Fibroblast of lung (primary cell): Measurements from ENCODE around the gene FIZ1. TPM values are rescaled to one million over a fixed set of nuclear protein-coding genes. Genes with fewer than 3 reads are reported as not detected.

Experiments
- DNase-seq, 2 donors: peaks; one replicate each; pipeline versions ENCODE4 v3.0.0 to v3.0.0-alpha.2; 2010; ENCODE audit warnings: low read depth in 2 of 2
- H2AFZ ChIP-seq: 2 replicates; pipeline ENCODE4 v1.5.1; 2012; ENCODE audit warnings: low read length, control low read depth, inconsistent platforms
- H3K27ac ChIP-seq: 2 replicates; pipeline ENCODE4 v1.5.1; 2011; ENCODE audit warnings: low read length, control low read depth; ENCODE audit not compliant: insufficient read depth
- H3K27me3 ChIP-seq: 2 replicates; pipeline ENCODE4 v1.5.1; 2011; ENCODE audit warnings: mild to moderate bottlenecking, low read length; ENCODE audit not compliant: control insufficient read depth, insufficient read depth
- H3K36me3 ChIP-seq: 2 replicates; pipeline ENCODE4 v1.5.1; 2011; ENCODE audit warnings: low read length; ENCODE audit not compliant: control insufficient read depth, insufficient read depth
- H3K4me1 ChIP-seq: 2 replicates; pipeline ENCODE4 v1.5.1; 2011; ENCODE audit warnings: low read length; ENCODE audit not compliant: control insufficient read depth, insufficient read depth; ENCODE audit errors: extremely low read depth
- H3K4me2 ChIP-seq: 2 replicates; pipeline ENCODE4 v1.5.1; 2011; ENCODE audit warnings: low read length, control low read depth; ENCODE audit not compliant: insufficient read depth; ENCODE audit errors: extremely low read depth
- H3K4me3 ChIP-seq, 4 experiments: fragments of 200-600 bp in 1 of 4; sonication (generic) in 1 of 4; replicated peaks in 1 of 4; 2 replicates each; pipeline ENCODE4 v1.5.1; 2011 to 2016; ENCODE audit warnings: low read length in 4 of 4, low read depth in 3 of 4, mild to moderate bottlenecking in 3 of 4, control low read depth in 2 of 4, inconsistent platforms in 1 of 4, mixed read lengths in 1 of 4; ENCODE audit not compliant: insufficient read depth in 1 of 4; ENCODE audit errors: control extremely low read depth in 1 of 4
- H3K79me2 ChIP-seq: 2 replicates; pipeline ENCODE4 v1.5.1; 2012; ENCODE audit warnings: mild to moderate bottlenecking, low read length, inconsistent platforms; ENCODE audit not compliant: control insufficient read depth, insufficient read depth
- H3K9ac ChIP-seq: 2 replicates; pipeline ENCODE4 v1.5.1; 2011; ENCODE audit warnings: mild to moderate bottlenecking, low read length, control low read depth; ENCODE audit not compliant: insufficient read depth
- H3K9me3 ChIP-seq: 2 replicates; pipeline ENCODE4 v1.5.1; 2012; ENCODE audit warnings: low read depth, low read length; ENCODE audit not compliant: control insufficient read depth, insufficient read depth
- H4K20me1 ChIP-seq: 2 replicates; pipeline ENCODE4 v1.5.1; 2011; ENCODE audit warnings: low read length; ENCODE audit not compliant: control insufficient read depth, insufficient read depth; ENCODE audit errors: extremely low read depth
- CTCF ChIP-seq, 2 donors: IDR thresholded peaks in 1 of 2; conservative IDR thresholded peaks in 1 of 2; 1 replicate in 1 of 2; 2 replicates in 1 of 2; pipeline ENCODE4 v1.5.1; 2011 to 2012; ENCODE audit warnings: low read length in 2 of 2, control low read depth in 1 of 2, inconsistent platforms in 1 of 2, low read depth in 1 of 2, mild to moderate bottlenecking in 1 of 2
- EZH2 ChIP-seq: IDR thresholded peaks from 2 replicates; pipeline ENCODE4 v1.5.1; 2012; ENCODE audit warnings: low read length, control low read depth, mild to moderate bottlenecking; ENCODE audit errors: missing control alignments
- polyA plus RNA-seq, 2 donors: library from polyadenylated mRNA; depleted of rRNA in 1 of 2; stranded (reverse) in 1 of 2; unstranded in 1 of 2; fragments of >200 nt; gene quantifications; 2 replicates each; pipeline ENCODE4 v1.2.1, GENCODE V29; 2011 to 2012; ENCODE audit warnings: missing spikeins in 1 of 2
- total RNA-seq: library from RNA; depleted of rRNA; stranded (reverse); fragments of >200 nt; gene quantifications from 2 replicates; pipeline ENCODE4 v1.2.1, GENCODE V29; 2014

The FIZ1 gene
- total and polyA plus RNA-seq, 2 donors (not counting 1 experiment from before 2014, with no cell fraction given) = 1.8 to 2.3 TPM

GRCh38 chr19:55605207-55605636 lies 5.9 kb upstream of the FIZ1 start:
- Histone ChIP-seq H3K9ac (peak overlapping the region; percentile 54), H3K9me3 (no peaks in the 10 kb centered on the region), H3K4me3 (peak overlapping the region in 3 of 4 experiments; percentile 19 to 95 (median 57)), H3K36me3 (peaks cover 2% of the 10 kb centered on the region), H3K27ac (peak overlapping the region; percentile 59), H4K20me1 (no peaks in the 10 kb centered on the region), H2AFZ (peak overlapping the region; percentile 12), H3K4me2 (peak overlapping the region; percentile 40), H3K27me3 (no peaks in the 10 kb centered on the region), H3K79me2 (peaks cover 32% of the 10 kb centered on the region), H3K4me1 (peaks cover 10% of the 10 kb centered on the region)
- DNase-seq = peak; percentile 92 to 97
- TF ChIP-seq CTCF (conservative IDR thresholded peaks at IDR 0.05 in 1 of 2, IDR thresholded peaks at IDR 0.05 in 1 of 2; ENCODE audit: low read depth in 1 of 2, low read length in 2 of 2) (no peak), EZH2 (no peak)

DNA sequence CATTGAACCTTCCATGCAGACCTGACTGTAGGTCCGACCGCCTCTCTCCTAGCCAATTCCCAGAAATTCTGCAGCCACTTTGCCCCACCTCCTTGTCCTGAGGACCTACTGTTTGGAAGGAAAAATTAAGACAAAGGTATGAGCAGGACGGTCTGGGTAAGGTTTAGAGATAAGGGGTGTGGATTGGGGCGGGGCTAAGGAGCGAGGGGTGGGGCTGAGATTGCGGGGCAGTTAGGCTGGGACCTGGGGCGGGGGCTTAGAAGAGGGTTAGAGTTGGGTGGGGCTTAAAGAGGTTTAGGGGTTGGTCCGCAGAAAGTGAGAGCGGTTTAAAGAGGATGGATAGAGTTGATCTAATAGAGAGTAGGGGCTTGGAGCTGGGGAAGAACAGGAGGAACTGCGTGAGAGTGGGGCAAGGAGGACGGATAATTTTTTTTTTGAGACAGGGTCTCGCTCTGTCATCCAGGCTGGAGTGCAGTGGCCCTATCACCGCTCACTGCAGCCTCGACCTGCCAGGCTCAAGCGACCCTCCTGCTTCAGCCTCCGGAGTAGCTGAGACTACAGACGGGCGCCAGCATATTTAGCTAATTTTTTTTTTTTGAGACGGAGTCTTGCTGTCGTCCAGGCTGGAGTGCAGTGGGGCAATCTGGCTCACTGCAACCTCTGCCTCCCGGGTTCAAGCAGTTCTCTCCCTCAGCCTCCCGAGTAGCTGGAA lies 4.4 kb upstream of the FIZ1 start:
- Histone ChIP-seq H3K9me3 (no peaks in the 10 kb centered on the region), H3K27ac (no peak overlapping the region), H3K4me2 (no peak overlapping the region), H4K20me1 (no peaks in the 10 kb centered on the region), H3K36me3 (peaks cover 2% of the 10 kb centered on the region), H3K9ac (no peak overlapping the region), H3K4me3 (no peak overlapping the region), H2AFZ (no peak overlapping the region), H3K27me3 (no peaks in the 10 kb centered on the region), H3K79me2 (peaks cover 30% of the 10 kb centered on the region), H3K4me1 (peaks cover 10% of the 10 kb centered on the region)
- no peak for DNase-seq
- no peak for TF ChIP-seq EZH2
- no peak for TF ChIP-seq CTCF (conservative IDR thresholded peaks at IDR 0.05 in 1 of 2, IDR thresholded peaks at IDR 0.05 in 1 of 2; ENCODE audit: low read depth in 1 of 2, low read length in 2 of 2)

- H3K79me2 ChIP-seq = peaks cover 26% of the 10 kb centered on the region
- peaks cover 2% of the 10 kb centered on the region for H3K36me3 ChIP-seq
- H3K9ac ChIP-seq = no peak overlapping the region
- H3K4me2 ChIP-seq = no peak overlapping the region
- DNase-seq = no peak
- H3K4me1 ChIP-seq = peaks cover 10% of the 10 kb centered on the region
- no peak overlapping the region for H2AFZ ChIP-seq
- TF ChIP-seq EZH2 (no peak), CTCF (conservative IDR thresholded peaks at IDR 0.05 in 1 of 2, IDR thresholded peaks at IDR 0.05 in 1 of 2; ENCODE audit: low read depth in 1 of 2, low read length in 2 of 2) (no peak)
- no peak overlapping the region for H3K4me3 ChIP-seq
- H3K9me3 ChIP-seq = no peaks in the 10 kb centered on the region
- no peak overlapping the region for H3K27ac ChIP-seq
- H3K27me3 ChIP-seq = no peaks in the 10 kb centered on the region
- H4K20me1 ChIP-seq = no peaks in the 10 kb centered on the region
These were observed 3.8 kb upstream of the FIZ1 start for GRCh38 chr19:55603115-55603514.
